Smooth muscle cell (in vitro differentiated cells): ENCODE measurements around the gene FAM81A. TPM values are rescaled to one million over a fixed set of nuclear protein-coding genes. Genes with fewer than 3 reads are reported as not detected.

ENCODE experiments used
- DNase-seq: peaks from one replicate; lab custom pipeline; 2025; ENCODE audit not compliant: unreplicated experiment; lab: John Stamatoyannopoulos, UW
- H2AFZ ChIP-seq: fragments of 200-600 bp; sonication (generic); 2 replicates; pipeline ENCODE4 v1.6.0; 2016; ENCODE audit warnings: antibody characterized with exemption, low read depth, mild to moderate bottlenecking
- H3F3A ChIP-seq: fragments of 200-600 bp; sonication (generic); 2 replicates; pipeline ENCODE4 v1.6.0; 2017; ENCODE audit warnings: antibody characterized with exemption, low read depth
- H3K27ac ChIP-seq: fragments of 200-600 bp; sonication (generic); 2 replicates; pipeline ENCODE4 v1.5.1; 2016; ENCODE audit warnings: low read depth, mild to moderate bottlenecking
- H3K27me3 ChIP-seq: fragments of 200-600 bp; sonication (generic); 2 replicates; pipeline ENCODE4 v1.6.1; 2016; ENCODE audit warnings: low read depth, mild to moderate bottlenecking
- H3K36me3 ChIP-seq: fragments of 200-600 bp; sonication (generic); 2 replicates; pipeline ENCODE4 v1.5.1; 2016; ENCODE audit warnings: low read depth
- H3K4me1 ChIP-seq: fragments of 200-600 bp; sonication (generic); 2 replicates; pipeline ENCODE4 v1.5.1; 2016; ENCODE audit warnings: low read depth
- H3K4me2 ChIP-seq: fragments of 200-600 bp; sonication (generic); 2 replicates; pipeline ENCODE4 v1.6.0; 2016; ENCODE audit warnings: mild to moderate bottlenecking
- H3K4me3 ChIP-seq: fragments of 200-600 bp; sonication (generic); 2 replicates; pipeline ENCODE4 v1.5.1; 2016; ENCODE audit warnings: mild to moderate bottlenecking
- H3K79me2 ChIP-seq: fragments of 200-600 bp; sonication (generic); 2 replicates; pipeline ENCODE4 v1.6.0; 2016; ENCODE audit warnings: low read depth, mild to moderate bottlenecking
- H3K9ac ChIP-seq: fragments of 200-600 bp; sonication (generic); 2 replicates; pipeline ENCODE4 v1.6.0; 2016; ENCODE audit warnings: low read depth
- H3K9me3 ChIP-seq: fragments of 200-600 bp; sonication (generic); replicated peaks from 2 replicates; pipeline ENCODE4 v1.5.1; 2016; ENCODE audit warnings: low read depth
- H4K20me1 ChIP-seq: fragments of 200-600 bp; sonication (generic); 2 replicates; pipeline ENCODE4 v1.6.0; 2016; ENCODE audit warnings: low read depth
- CTCF ChIP-seq: fragments of 200-600 bp; sonication (generic); IDR thresholded peaks from 2 replicates; pipeline ENCODE4 v1.5.1; 2017; ENCODE audit warnings: borderline replicate concordance, mild to moderate bottlenecking, antibody characterized with exemption; ENCODE audit not compliant: insufficient read depth, poor library complexity, severe bottlenecking
- WGBS: methylation state at CpG from one replicate; pipeline ENCODE4 v1.1.7; 2016; ENCODE audit warnings: low lambda C conversion rate; 5-methylcytosine and 5-hydroxymethylcytosine counted together
- polyA plus RNA-seq: library from polyadenylated mRNA; unstranded; fragments of >200 nt; fragmentation: Nextera tagmentation; extraction: Ambion mirVana; gene quantifications from 2 replicates; pipeline ENCODE4 v1.2.1, GENCODE V29; 2016
- total RNA-seq: library from RNA; depleted of rRNA; stranded (reverse); fragments of >200 nt; gene quantifications from 2 replicates; pipeline ENCODE4 v1.2.3, GENCODE V29; 2014

FAM81A gene
- total and polyA plus RNA-seq, 2 experiments from 2014 or later: 0.04 to 1.8 TPM

GRCh38 chr15:59528429-59528828 lies 90.4 kb downstream of the FAM81A start:
- Histone ChIP-seq H3K79me2 (no peaks in the 10 kb centered on the region), H2AFZ (no peak overlapping the region), H3K9ac (no peak overlapping the region), H4K20me1 (no peaks in the 10 kb centered on the region), H3K4me2 (no peak overlapping the region), H3F3A (no peaks in the 10 kb centered on the region), H3K9me3 (no peaks in the 10 kb centered on the region), H3K4me3 (no peak overlapping the region), H3K27ac (no peak overlapping the region), H3K36me3 (no peaks in the 10 kb centered on the region), H3K27me3 (peaks cover 7% of the 10 kb centered on the region), H3K4me1 (no peaks in the 10 kb centered on the region)
- 100% methylated on average over 1 of the region's 1 CpG for WGBS
- TF ChIP-seq CTCF: no peak
- no peak for DNase-seq

- peak overlapping the region; percentile 5 for H2AFZ ChIP-seq
- no peaks in the 10 kb centered on the region for H3K79me2 ChIP-seq
- H3K27ac ChIP-seq: no peak overlapping the region
- no peak overlapping the region for H3K4me2 ChIP-seq
- H3K4me1 ChIP-seq: no peaks in the 10 kb centered on the region
- peak; percentile 78 for TF ChIP-seq CTCF
- H4K20me1 ChIP-seq: no peaks in the 10 kb centered on the region
- no peaks in the 10 kb centered on the region for H3K9me3 ChIP-seq
- H3K4me3 ChIP-seq: no peak overlapping the region
- no peaks in the 10 kb centered on the region for H3K36me3 ChIP-seq
- peak; percentile 46 for DNase-seq
- peaks cover 7% of the 10 kb centered on the region for H3K27me3 ChIP-seq
- 16% methylated on average over 8 of the region's 8 CpGs for WGBS
- H3K9ac ChIP-seq: no peak overlapping the region
- H3F3A ChIP-seq: no peaks in the 10 kb centered on the region
Measured at GRCh38 chr15:59528961-59529402, 91.0 kb downstream of the FAM81A start.

GRCh38 chr15:59531066-59531675 lies 93.2 kb downstream of the FAM81A start:
- TF ChIP-seq CTCF: no peak
- Histone ChIP-seq H3K4me1 (no peaks in the 10 kb centered on the region), H3K27ac (no peak overlapping the region), H3F3A (no peaks in the 10 kb centered on the region), H2AFZ (no peak overlapping the region), H3K4me3 (no peak overlapping the region), H3K27me3 (peaks cover 7% of the 10 kb centered on the region), H4K20me1 (no peaks in the 10 kb centered on the region), H3K9me3 (no peaks in the 10 kb centered on the region), H3K36me3 (no peaks in the 10 kb centered on the region), H3K9ac (no peak overlapping the region), H3K4me2 (no peak overlapping the region), H3K79me2 (no peaks in the 10 kb centered on the region)
- WGBS: 88% methylated on average over 9 of the region's 9 CpGs
- no peak for DNase-seq
